RWPE1 (cell line): ENCODE data around the gene KSR1.
A peak's percentile ranks its signal among the peaks of the same experiment; 100 is the strongest.

Source experiments
- CTCF ChIA-PET: fragments of 350-600 bp; sonication (Branson Sonifier 250); formaldehyde crosslinking; extraction: SDS; loops from one replicate; lab custom pipeline; 2021; lab: Yijun Ruan, JAX
- POLR2A ChIA-PET: fragments of 400-600 bp; formaldehyde crosslinking; extraction: SDS; loops from one replicate; lab custom pipeline; 2020; ENCODE audit warnings: antibody characterized with exemption; ENCODE audit not compliant: low non-redundant PET; lab: Yijun Ruan, JAX
- DNase-seq: peaks from one replicate; pipeline ENCODE4 v3.0.0; 2012; ENCODE audit warnings: low spot score
- H3K27ac ChIP-seq: fragments of 450-650 bp; 2 replicates; pipeline ENCODE4 v1.5.1; 2017
- CTCF ChIP-seq: fragments of 450-650 bp; conservative IDR thresholded peaks from 2 replicates; pipeline ENCODE4 v1.5.1; 2017; ENCODE audit warnings: low read depth, mild to moderate bottlenecking

The KSR1 gene

GRCh38 chr17:27453471-27453870 lies 2.8 kb upstream of the KSR1 start:
- H3K27ac ChIP-seq: no peak overlapping the region
- CTCF ChIA-PET: no interaction called here
- POLR2A ChIA-PET: no interaction called here
- no peak for DNase-seq
- TF ChIP-seq CTCF: no peak

GRCh38 chr17:27454089-27454488 lies 2.2 kb upstream of the KSR1 start:
- POLR2A ChIA-PET: interaction anchor here (0.6 kb wide), 1 partner anchor 48 kb away, joined by 10 read pairs; no protein-coding TSS in a partner anchor
- H3K27ac ChIP-seq: no peak overlapping the region
- no peak for DNase-seq
- CTCF ChIA-PET: interaction anchor here (0.6 kb wide), 1 partner anchor 11 kb away, joined by 3 read pairs; no protein-coding TSS in a partner anchor
- TF ChIP-seq CTCF: no peak

- CTCF ChIA-PET: interaction anchor here (0.7 to 1.2 kb wide), 5 partner anchors 39 to 147 kb away, joined by 3 to 9 read pairs (median 4); no protein-coding TSS in a partner anchor
- POLR2A ChIA-PET: no interaction called here
Observed at GRCh38 chr17:27455236-27455913, 873 bp upstream of the KSR1 start.

GRCh38 chr17:27456681-27457359 lies 572 bp downstream of the KSR1 start:
- DNase-seq: no peak
- ChIA-PET CTCF (interaction anchor here (0.7 to 1.3 kb wide), 4 partner anchors 44 to 146 kb away, joined by 3 to 4 read pairs (median 4); no protein-coding TSS in a partner anchor), POLR2A (no interaction called here)
- H3K27ac ChIP-seq: no peak overlapping the region; the same call in 1 of the 2 replicates
- no peak for TF ChIP-seq CTCF

More at GRCh38 chr17:27455236-27455913, 873 bp upstream of the KSR1 start:
- peak overlapping the region; percentile 6; the same call in 1 of the 2 replicates for H3K27ac ChIP-seq
- no peak for DNase-seq
- TF ChIP-seq CTCF: no peak

DNA sequence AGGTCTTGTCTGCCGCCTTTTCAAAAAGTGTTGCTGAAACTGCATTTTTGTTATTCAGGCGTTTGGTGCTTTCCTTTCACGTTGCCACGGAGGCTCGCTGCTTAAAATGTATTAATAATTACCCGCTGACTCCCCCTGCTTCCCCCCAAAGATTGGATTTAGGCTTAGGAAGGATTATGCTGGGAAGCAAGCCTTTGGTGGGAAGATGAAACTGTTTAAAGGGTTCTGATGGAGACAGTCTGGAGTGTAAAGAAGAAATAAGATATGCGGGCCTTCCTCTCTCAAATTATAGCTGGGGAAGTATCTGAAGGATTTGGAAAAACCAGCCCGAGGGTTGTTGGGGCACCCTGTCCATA lies 1.1 kb downstream of the KSR1 start:
- DNase-seq: no peak
- CTCF ChIA-PET: interaction anchor here (1.3 kb wide), 1 partner anchor 75 kb away, joined by 4 read pairs; no protein-coding TSS in a partner anchor
- TF ChIP-seq CTCF: no peak
- H3K27ac ChIP-seq: no peak overlapping the region
- POLR2A ChIA-PET: no interaction called here

GRCh38 chr17:27457731-27458523 lies 1.7 kb downstream of the KSR1 start:
- no peak for TF ChIP-seq CTCF
- no peak overlapping the region for H3K27ac ChIP-seq
- POLR2A ChIA-PET: no interaction called here
- CTCF ChIA-PET: interaction anchor here (0.6 kb wide), 1 partner anchor 764 kb away, joined by 4 read pairs; no protein-coding TSS in a partner anchor
- no peak for DNase-seq
